ENCODE measurements around the gene CDHR2.

CDHR2 gene

GRCh38 chr5:176548967-176549444 is at the start of gene CDHR2:
TSS of gene CDHR2 (plus strand) at chr5:176549342. CDS start at chr5:176565353, 16,011 bp downstream.
- no peak for DNase-seq (ENCODE audit: low read depth)

GRCh38 chr5:176500511-176500910 is 48.6 kb upstream of the CDHR2 start:
- no peak for DNase-seq (ENCODE audit: low read depth)

GRCh38 chr5:176501333-176501732 is 47.8 kb upstream of the CDHR2 start:
- DNase-seq (ENCODE audit: low read depth): peak; percentile 91

- no peak for DNase-seq (ENCODE audit: low read depth)
Measured at GRCh38 chr5:176503496-176503895, 45.6 kb upstream of the CDHR2 start.

GRCh38 chr5:176507911-176508310 is 41.2 kb upstream of the CDHR2 start:
- no peak for DNase-seq (ENCODE audit: low read depth)

- peak; percentile 11 for DNase-seq (ENCODE audit: low read depth)
Measured at GRCh38 chr5:176508603-176509002, 40.5 kb upstream of the CDHR2 start.

GRCh38 chr5:176513788-176514187 is 35.4 kb upstream of the CDHR2 start:
- DNase-seq (ENCODE audit: low read depth): no peak

GRCh38 chr5:176514244-176514950 is 34.7 kb upstream of the CDHR2 start:
- DNase-seq (ENCODE audit: low read depth): no peak

- no peak for DNase-seq (ENCODE audit: low read depth)
Measured at GRCh38 chr5:176515396-176515795, 33.7 kb upstream of the CDHR2 start.

GRCh38 chr5:176517053-176517661 is 32.0 kb upstream of the CDHR2 start:
- no peak for DNase-seq (ENCODE audit: low read depth)

GRCh38 chr5:176519810-176520720 is 29.1 kb upstream of the CDHR2 start:
- DNase-seq (ENCODE audit: low read depth): no peak

GRCh38 chr5:176521286-176521685 is 27.9 kb upstream of the CDHR2 start:
- no peak for DNase-seq (ENCODE audit: low read depth)

GRCh38 chr5:176521699-176522263 is 27.4 kb upstream of the CDHR2 start:
- no peak for DNase-seq (ENCODE audit: low read depth)

GRCh38 chr5:176524138-176524537 is 25.0 kb upstream of the CDHR2 start:
- DNase-seq (ENCODE audit: low read depth): no peak

GRCh38 chr5:176524987-176525386 is 24.2 kb upstream of the CDHR2 start:
- no peak for DNase-seq (ENCODE audit: low read depth)

- no peak for DNase-seq (ENCODE audit: low read depth)
Measured at GRCh38 chr5:176525677-176526076, 23.5 kb upstream of the CDHR2 start.

- DNase-seq (ENCODE audit: low read depth): no peak
Measured at GRCh38 chr5:176526462-176526861, 22.7 kb upstream of the CDHR2 start.

GRCh38 chr5:176527246-176528222 is 21.6 kb upstream of the CDHR2 start:
- no peak for DNase-seq (ENCODE audit: low read depth)

GRCh38 chr5:176528301-176528700 is 20.8 kb upstream of the CDHR2 start:
- DNase-seq (ENCODE audit: low read depth): no peak

GRCh38 chr5:176528761-176529115 is 20.4 kb upstream of the CDHR2 start:
- DNase-seq (ENCODE audit: low read depth): no peak

GRCh38 chr5:176529116-176529740 is 19.9 kb upstream of the CDHR2 start:
- no peak for DNase-seq (ENCODE audit: low read depth)
